BJ (cell line): ENCODE data around the gene TTLL11. TPM values are rescaled to one million over a fixed set of nuclear protein-coding genes. Genes with fewer than 3 reads are reported as not detected.
A peak's percentile ranks its signal among the peaks of the same experiment; 100 is the strongest.

Experiments used
- CTCF ChIA-PET: fragments of 350-600 bp; formaldehyde crosslinking; extraction: SDS; loops from one replicate; lab custom pipeline; 2021; ENCODE audit warnings: antibody characterized with exemption, inconsistent platforms; lab: Yijun Ruan, JAX
- POLR2A ChIA-PET: fragments of 300-600 bp; sonication (Branson Sonifier 250); formaldehyde crosslinking; extraction: SDS; loops from one replicate; lab custom pipeline; 2021; ENCODE audit warnings: antibody characterized with exemption; lab: Charles Lee
- DNase-seq: peaks from one replicate; pipeline ENCODE4 v3.0.0-alpha.2; 2011; ENCODE audit warnings: low read depth
- H3K27me3 ChIP-seq: 2 replicates; pipeline ENCODE4 v1.6.0; 2011; ENCODE audit warnings: low read length; ENCODE audit not compliant: control insufficient read depth, insufficient read depth
- H3K36me3 ChIP-seq: 2 replicates; pipeline ENCODE4 v1.5.1; 2011; ENCODE audit warnings: low read length; ENCODE audit not compliant: control insufficient read depth, insufficient read depth
- H3K4me3 ChIP-seq: 2 replicates; pipeline ENCODE4 v1.5.1; 2011; ENCODE audit warnings: low read depth, mild to moderate bottlenecking, control low read depth, low read length
- polyA plus RNA-seq: library from polyadenylated mRNA; depleted of rRNA; stranded (reverse); fragments of >200 nt; gene quantifications from 2 replicates; pipeline ENCODE4 v1.2.3, GENCODE V29; 2011
- TF ChIP-seq, protein P1 (sequence below): IDR thresholded peaks from 2 replicates; pipeline ENCODE4 v1.5.1; 2011; ENCODE audit warnings: low read depth, mild to moderate bottlenecking, control low read depth, inconsistent platforms, low read length, moderate library complexity; ENCODE audit not compliant: insufficient read depth

The TTLL11 gene
- polyA plus RNA-seq, 1 experiment, result 5.6 TPM

DNA sequence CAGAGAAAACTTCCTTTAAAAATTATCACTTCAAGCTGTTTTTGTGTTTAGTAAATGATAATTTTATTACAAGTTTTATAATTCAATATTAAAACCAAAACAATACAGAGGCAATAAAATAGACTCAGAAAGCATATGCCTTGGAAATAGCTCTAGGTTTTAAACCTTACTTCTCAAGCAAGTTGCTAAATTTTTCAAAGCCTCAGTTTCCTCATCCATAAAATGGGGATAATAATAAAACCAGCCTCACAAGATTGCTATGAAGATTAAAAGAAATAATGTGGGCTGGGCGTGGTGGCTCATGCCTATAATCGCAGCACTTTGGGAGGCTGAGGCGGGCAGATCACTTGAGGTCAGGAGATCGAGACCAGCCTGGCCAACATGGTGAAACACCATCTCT, 62.8 kb downstream of the TTLL11 start:
- TF ChIP-seq, protein P1, sequence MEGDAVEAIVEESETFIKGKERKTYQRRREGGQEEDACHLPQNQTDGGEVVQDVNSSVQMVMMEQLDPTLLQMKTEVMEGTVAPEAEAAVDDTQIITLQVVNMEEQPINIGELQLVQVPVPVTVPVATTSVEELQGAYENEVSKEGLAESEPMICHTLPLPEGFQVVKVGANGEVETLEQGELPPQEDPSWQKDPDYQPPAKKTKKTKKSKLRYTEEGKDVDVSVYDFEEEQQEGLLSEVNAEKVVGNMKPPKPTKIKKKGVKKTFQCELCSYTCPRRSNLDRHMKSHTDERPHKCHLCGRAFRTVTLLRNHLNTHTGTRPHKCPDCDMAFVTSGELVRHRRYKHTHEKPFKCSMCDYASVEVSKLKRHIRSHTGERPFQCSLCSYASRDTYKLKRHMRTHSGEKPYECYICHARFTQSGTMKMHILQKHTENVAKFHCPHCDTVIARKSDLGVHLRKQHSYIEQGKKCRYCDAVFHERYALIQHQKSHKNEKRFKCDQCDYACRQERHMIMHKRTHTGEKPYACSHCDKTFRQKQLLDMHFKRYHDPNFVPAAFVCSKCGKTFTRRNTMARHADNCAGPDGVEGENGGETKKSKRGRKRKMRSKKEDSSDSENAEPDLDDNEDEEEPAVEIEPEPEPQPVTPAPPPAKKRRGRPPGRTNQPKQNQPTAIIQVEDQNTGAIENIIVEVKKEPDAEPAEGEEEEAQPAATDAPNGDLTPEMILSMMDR, result no peak
- POLR2A ChIA-PET, result interaction anchor here (0.6 kb wide), 1 partner anchor 1444 kb away, joined by 6 read pairs; no protein-coding TSS in a partner anchor
- no peak for DNase-seq
- Histone ChIP-seq H3K4me3 (no peak overlapping the region), H3K27me3 (no peaks in the 10 kb centered on the region), H3K36me3 (no peaks in the 10 kb centered on the region)
- CTCF ChIA-PET, result interaction anchor here (1.0 to 1.3 kb wide), 2 partner anchors 28 to 69 kb away, joined by 3 to 4 read pairs; no protein-coding TSS in a partner anchor

GRCh38 chr9:122029898-122030297, 63.2 kb downstream of the TTLL11 start:
- Histone ChIP-seq H3K36me3 (no peaks in the 10 kb centered on the region), H3K27me3 (no peaks in the 10 kb centered on the region), H3K4me3 (no peak overlapping the region)
- POLR2A ChIA-PET, result no interaction called here
- TF ChIP-seq, protein P1, result no peak
- CTCF ChIA-PET, result interaction anchor here (0.9 to 1.3 kb wide), 2 partner anchors 12 to 27 kb away, joined by 3 read pairs; no protein-coding TSS in a partner anchor
- no peak for DNase-seq

GRCh38 chr9:122028089-122028488, 65.0 kb downstream of the TTLL11 start:
- Histone ChIP-seq H3K27me3 (no peaks in the 10 kb centered on the region), H3K36me3 (no peaks in the 10 kb centered on the region), H3K4me3 (no peak overlapping the region)
- POLR2A ChIA-PET, result no interaction called here
- CTCF ChIA-PET, result interaction anchor here (1.0 to 1.1 kb wide), 2 partner anchors 71 to 341 kb away, joined by 3 to 4 read pairs; no protein-coding TSS in a partner anchor
- TF ChIP-seq, protein P1, result no peak
- no peak for DNase-seq

GRCh38 chr9:122020398-122020797, 72.7 kb downstream of the TTLL11 start:
- DNase-seq, result no peak

DNA sequence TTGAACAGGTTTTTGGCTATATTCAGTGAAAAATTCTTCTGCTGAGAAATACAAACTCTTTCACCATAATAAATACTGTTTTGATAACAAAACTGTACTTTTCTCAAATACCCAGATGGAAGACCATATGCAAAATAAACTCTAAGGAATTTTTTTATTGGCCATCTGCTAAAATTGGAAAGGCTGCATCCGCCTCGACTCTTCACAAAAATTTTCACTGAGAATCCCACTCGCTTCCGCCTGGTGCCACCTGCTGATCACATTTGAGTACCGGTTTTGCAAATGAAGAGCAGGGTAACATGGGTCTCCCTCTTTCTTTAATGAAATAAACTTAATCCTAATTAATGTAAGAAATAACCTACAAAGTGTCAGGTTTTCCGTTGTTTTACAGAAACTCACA, 76.4 kb downstream of the TTLL11 start:
- no peak for DNase-seq
- POLR2A ChIA-PET, result no interaction called here
- CTCF ChIA-PET, result interaction anchor here (1.2 kb wide), 3 partner anchors 11 to 470 kb away, joined by 3 to 4 read pairs (median 3); no protein-coding TSS in a partner anchor
- TF ChIP-seq, protein P1, result peak; percentile 55
- no peak overlapping the region for H3K4me3 ChIP-seq
- H3K36me3 ChIP-seq, result no peaks in the 10 kb centered on the region
- no peaks in the 10 kb centered on the region for H3K27me3 ChIP-seq

More at GRCh38 chr9:122020398-122020797, 72.7 kb downstream of the TTLL11 start:
- Histone ChIP-seq H3K27me3 (no peaks in the 10 kb centered on the region), H3K4me3 (no peak overlapping the region), H3K36me3 (no peaks in the 10 kb centered on the region)
- ChIA-PET POLR2A (no interaction called here), CTCF (interaction anchor here (1.0 kb wide), 1 partner anchor 79 kb away, joined by 4 read pairs; no protein-coding TSS in a partner anchor)
- TF ChIP-seq, protein P1, result no peak
